HG03175 (cell line): Measurements from ENCODE around the gene MGA.

Experiments used
- ATAC-seq: cut with Tn5 transposase; IDR thresholded peaks from one replicate; pipeline ENCODE4 v1.9.1; 2021; ENCODE audit warnings: mild to moderate bottlenecking, moderate library complexity; ENCODE audit not compliant: unreplicated experiment

MGA gene

DNA sequence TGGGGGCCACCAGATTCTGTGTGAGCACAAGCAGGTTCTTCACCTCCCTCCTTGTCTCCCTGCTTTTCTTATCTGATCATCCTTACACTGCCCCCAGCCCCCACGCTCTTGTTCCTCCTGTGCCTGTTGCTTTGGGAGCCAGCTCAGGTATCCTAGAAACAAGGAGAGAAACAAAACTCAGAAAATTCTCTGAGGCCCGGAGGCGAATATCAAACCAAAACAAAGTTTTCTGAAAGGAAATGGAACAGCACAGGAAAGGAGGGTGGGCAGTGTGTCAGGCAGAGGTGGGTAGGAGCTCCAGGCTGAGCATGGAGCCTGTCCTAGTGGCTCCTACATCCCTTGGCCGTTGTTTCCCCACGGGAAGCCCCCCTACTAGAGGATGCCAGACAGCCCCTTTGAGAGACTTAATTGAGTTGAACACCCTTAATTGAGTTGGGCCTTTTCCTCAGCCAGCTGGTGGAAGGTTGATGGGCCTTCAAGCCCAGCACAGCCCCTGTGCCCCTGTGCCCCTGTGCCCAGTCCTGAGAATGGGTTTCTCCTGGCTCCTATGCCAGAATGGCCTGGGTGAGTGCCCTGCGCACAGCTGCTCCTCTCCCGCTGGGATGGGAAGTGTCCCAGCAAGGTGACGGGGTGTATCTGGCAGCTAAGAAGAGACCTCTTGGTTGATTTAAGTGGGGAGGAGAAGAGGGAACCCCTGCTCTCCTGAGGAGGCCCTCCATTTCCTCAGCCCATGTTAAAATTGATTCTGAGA, 144.9 kb downstream of the MGA start:
- no peak for ATAC-seq

GRCh38 chr15:41805711-41806110, 145.5 kb downstream of the MGA start:
- ATAC-seq, result no peak

- ATAC-seq, result no peak
These were observed 146.3 kb downstream of the MGA start for GRCh38 chr15:41806291-41807181.

GRCh38 chr15:41809121-41809520, 148.9 kb downstream of the MGA start:
- ATAC-seq, result no peak

- no peak for ATAC-seq
These were observed 149.5 kb downstream of the MGA start for GRCh38 chr15:41809526-41810220.

DNA sequence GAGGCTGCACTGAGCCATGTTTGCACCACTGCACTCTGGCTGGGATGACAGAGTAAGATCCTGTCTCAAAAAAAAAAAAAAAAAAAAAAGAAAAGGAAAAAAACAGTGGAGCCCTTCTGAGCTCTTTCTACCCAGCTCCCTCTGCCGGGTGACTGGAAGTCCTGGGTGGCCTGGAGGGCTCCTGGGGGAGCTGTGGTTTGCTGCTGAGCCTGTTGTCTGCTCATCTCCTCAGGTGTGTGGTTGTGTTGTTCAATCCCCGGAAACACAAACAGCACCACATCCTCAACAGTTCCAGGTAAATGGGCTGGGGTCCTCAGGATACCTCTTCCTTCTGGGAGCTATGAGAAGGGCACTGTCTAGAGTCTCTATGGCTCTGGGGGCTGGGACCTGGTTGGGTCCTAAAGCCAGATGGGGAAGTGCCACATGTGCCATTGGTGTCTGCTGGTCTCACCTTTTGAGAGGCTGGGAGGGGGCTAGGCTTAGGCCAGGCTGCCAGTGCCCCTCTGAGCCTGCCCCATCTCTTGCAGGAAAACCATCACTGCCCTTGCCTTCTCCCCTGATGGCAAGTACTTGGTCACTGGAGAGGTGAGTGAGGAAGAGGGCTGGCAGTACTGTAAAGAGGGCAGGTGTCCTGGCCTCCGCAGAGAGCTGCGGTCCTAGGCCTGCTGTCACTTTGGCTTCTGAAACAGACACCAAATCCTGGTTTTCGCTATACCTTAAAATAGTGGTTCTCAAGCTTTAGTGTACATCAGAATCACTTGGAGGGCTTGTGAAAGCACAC, 150.6 kb downstream of the MGA start:
- ATAC-seq, result no peak

GRCh38 chr15:41811432-41812195, 151.4 kb downstream of the MGA start:
- no peak for ATAC-seq

DNA sequence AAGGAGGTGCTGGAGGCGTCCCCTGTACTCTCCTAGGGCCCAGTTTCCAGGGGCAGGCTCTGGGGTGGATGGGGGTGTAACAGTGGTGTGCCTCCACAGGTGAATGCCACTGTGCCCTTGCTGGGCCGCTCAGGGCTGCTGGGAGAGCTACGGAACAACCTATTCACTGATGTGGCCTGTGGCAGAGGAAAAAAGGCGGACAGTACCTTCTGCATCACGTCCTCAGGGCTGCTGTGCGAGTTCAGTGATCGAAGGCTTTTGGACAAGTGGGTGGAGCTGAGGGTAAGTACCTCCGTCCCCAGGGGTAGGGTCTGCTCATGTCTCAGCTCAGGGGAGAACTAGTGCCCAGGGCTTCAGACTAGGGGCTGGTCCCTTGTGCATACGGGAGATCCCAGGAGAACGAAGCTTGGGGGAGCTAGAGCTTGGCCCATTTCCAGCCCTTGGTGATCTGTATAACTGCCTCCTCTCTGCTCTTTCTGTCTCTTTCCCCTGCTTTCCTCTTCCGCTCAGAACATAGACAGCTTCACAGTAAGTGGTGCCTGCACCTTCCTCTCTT, 152.7 kb downstream of the MGA start:
- ATAC-seq, result no peak

DNA sequence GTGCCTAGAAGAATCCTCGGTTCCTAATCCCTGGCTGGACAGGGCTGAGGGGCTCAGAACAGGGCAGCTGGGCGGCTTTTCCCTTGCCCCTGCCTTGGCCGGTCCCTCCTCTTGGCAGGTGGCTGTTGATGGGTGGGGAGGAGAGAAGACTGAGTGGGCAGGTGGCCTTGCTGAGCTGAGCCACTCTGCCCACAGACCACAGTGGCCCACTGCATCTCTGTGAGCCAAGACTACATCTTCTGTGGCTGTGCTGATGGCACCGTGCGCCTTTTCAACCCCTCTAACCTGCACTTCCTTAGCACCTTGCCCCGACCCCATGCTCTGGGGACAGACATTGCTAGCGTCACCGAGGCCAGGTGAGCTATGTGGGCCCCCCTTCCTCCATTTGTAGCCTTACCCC, 153.2 kb downstream of the MGA start:
- no peak for ATAC-seq

DNA sequence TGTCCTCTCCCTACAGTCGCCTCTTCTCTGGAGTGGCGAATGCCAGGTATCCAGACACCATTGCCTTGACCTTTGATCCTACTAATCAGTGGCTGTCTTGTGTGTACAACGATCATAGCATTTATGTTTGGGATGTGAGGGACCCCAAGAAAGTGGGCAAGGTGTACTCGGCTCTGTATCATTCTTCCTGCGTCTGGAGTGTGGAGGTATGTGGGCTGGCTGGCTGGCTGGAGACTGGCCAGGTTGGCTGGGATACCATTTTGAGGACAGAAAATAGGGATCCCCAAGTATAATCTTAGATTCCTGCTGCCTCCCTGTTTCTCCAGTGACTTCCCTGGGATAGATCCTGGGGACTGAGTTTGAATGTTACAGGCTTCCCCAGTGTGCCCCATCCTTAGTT, 154.3 kb downstream of the MGA start:
- ATAC-seq, result no peak

DNA sequence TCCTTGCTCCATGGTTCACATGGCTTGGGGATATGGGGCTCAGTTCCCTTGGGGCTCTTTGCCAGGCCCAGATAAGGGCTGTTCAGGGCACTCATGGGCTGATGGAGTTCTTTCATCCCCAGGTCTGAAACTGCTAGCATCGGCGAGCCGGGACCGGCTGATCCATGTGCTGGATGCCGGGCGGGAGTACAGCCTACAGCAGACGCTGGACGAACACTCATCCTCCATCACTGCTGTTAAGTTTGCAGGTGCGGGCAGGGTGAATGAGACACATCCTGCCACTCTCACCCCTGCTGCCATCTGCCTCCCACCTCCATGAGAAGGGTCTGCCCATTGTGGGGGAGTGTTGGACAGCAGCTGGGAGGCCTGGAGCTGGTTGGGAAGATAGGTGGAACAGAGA, 156.6 kb downstream of the MGA start:
- no peak for ATAC-seq

DNA sequence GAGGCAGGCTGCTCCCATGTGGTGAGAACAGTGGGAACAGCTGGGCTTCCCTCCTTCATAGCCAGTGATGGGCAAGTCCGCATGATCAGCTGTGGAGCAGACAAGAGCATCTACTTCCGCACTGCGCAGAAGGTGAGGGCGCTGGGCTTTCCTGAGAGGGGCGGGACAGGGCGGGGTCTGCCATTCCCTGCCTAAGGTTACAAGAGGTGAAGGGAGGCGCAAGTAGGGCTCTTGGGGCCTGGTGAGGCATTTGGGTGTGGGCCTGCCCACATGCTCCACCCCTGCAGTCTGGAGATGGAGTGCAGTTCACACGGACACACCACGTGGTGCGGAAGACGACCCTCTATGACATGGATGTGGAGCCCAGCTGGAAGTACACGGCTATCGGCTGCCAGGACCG, 157.1 kb downstream of the MGA start:
- no peak for ATAC-seq

DNA sequence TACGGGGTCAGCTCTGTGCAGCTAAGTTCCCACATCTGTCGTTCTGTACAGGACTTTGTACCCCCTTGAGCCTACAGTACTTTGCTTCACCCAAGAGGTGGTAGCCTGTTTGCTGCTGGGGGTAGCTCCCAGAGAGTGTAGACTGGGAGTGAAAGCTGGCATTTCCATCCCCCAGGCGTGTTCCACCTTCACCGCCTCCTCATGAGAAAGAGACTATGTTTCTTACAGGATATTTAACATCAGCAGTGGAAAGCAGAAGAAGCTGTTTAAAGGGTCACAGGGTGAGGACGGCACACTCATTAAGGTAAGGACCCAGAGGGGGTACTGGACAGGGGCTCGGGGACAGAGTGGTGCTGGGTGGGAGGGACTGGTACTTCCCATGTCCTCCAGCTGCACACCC, 157.6 kb downstream of the MGA start:
- ATAC-seq, result no peak

GRCh38 chr15:41819455-41820050, 159.3 kb downstream of the MGA start:
- ATAC-seq, result no peak

DNA sequence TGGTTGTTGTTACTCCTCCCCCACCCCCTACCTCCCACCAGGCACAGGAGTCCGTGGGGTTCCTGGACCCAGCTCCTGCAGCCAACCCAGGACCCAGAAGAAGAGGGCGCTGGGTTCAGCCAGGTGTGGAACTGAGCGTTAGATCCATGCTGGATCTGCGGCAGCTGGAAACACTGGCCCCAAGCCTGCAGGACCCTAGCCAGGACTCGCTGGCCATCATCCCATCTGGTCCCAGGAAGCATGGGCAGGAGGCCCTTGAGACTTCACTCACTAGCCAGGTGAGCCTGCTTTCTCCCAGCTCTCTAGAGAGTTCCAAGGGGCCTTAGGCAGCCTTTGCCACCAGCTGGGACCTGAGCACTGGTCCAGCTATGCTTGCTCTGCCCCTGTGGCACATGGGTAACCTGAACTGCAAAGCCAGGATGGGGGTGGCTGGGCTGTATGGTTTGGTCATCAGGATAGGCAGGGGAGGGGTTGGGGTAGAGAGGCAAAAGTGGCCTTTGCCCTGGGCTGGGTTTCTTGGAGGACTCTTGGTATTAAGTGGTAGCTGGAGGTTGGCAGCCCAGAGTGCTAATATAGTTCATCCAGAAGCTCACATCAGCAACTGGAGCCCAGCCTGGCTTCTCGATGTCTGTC, 160.7 kb downstream of the MGA start:
- no peak for ATAC-seq

GRCh38 chr15:41821831-41822230, 161.6 kb downstream of the MGA start:
- ATAC-seq, result no peak

GRCh38 chr15:41822471-41822870, 162.3 kb downstream of the MGA start:
- ATAC-seq, result no peak
